ENCODE measurements around the gene ENTPD2. TPM values are rescaled to one million over a fixed set of nuclear protein-coding genes. Genes with fewer than 3 reads are reported as not detected.

The ENTPD2 gene
- total and polyA plus RNA-seq, 9 of the 15 experiments (the other 6 are each of a cell fraction or from before 2014, with no cell fraction given), result 0.04 to 0.60 (median 0.14) TPM; not detected in 4

DNA sequence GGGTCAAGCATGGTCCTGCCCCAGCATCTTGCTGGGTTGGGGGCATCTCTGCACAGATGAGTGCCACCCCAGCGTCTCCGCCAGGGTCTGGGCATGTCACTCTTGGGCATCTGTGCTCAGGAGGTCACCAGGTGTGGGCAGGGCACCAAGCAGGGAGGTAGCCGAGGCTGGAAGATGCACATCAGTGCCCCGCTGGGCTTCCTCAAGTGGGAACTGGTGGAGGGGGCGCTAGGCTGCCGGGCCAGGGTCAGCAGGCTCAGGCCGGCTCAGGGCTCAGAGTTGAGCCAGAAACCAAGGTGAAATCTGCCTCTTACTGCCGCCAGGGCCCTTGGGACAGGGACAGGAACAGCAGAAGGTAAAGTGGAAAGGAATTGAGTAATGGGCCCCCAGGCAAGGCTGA lies 17.9 kb downstream of the ENTPD2 start:
- CTCF ChIA-PET (ENCODE audit: low intra/inter-chr PET ratio), result interaction anchor here (2.2 to 3.7 kb wide), 2 partner anchors 87 to 249 kb away, joined by 10 to 47 read pairs; no protein-coding TSS in a partner anchor
- H2AFZ ChIP-seq (ENCODE audit: low read depth, low read length), result no peak overlapping the region
- in situ Hi-C loops (cut with MboI) (loop anchor here (5.0 kb wide), 2 partner anchors 89 to 264 kb away; partner anchors contain the start of gene C8G), intact Hi-C loops (cut with micrococcal nuclease) (loop anchor here (1.0 to 2.0 kb wide), 4 partner anchors 32 to 193 kb away; partner anchors contain the start of gene AJM1)
- H3K9ac ChIP-seq (ENCODE audit: insufficient read depth in 1 of 2, low read depth in 2 of 2, low read length in 2 of 2), result no peak overlapping the region; a peak in 1 of 4 replicates
- BruUV-seq (replicated peaks), result no TSS peak
- ATAC-seq (no peak), FAIRE-seq (no peak), DNase-seq (ENCODE audit: extremely low read depth in 1 of 4, low spot score in 3 of 4) (no peak)
- H3K4me2 ChIP-seq (ENCODE audit: insufficient read depth, low read length), result no peak overlapping the region
- H3K4me3 ChIP-seq, result no peak overlapping the region
- H4K20me1 ChIP-seq (replicated peaks; ENCODE audit: control insufficient read depth, insufficient read depth, low read length), result no peaks in the 10 kb centered on the region
- no peaks in the 10 kb centered on the region for H3K79me2 ChIP-seq (ENCODE audit: control insufficient read depth, insufficient read depth, low read length)
- no peak overlapping the region for H3K27ac ChIP-seq (ENCODE audit: extremely low read depth, low read depth, low read length)
- H3K36me3 ChIP-seq (ENCODE audit: control insufficient read depth, insufficient read depth, low read length), result no peaks in the 10 kb centered on the region
- peaks cover 0 to 69% of the 10 kb centered on the region in 2 experiments; a peak in 3 of 5 replicates for H3K4me1 ChIP-seq (replicated peaks in 1 of 2; ENCODE audit: control insufficient read depth in 2 of 2, insufficient read depth in 2 of 2, low read length in 2 of 2)
- H3K9me1 ChIP-seq (ENCODE audit: control insufficient read depth, insufficient read depth, low read length), result no peaks in the 10 kb centered on the region
- H3K27me3 ChIP-seq (ENCODE audit: control insufficient read depth in 2 of 2, insufficient read depth in 2 of 2, low read length in 2 of 2), result peaks cover 0 to 21% of the 10 kb centered on the region in 2 experiments; a peak in 1 of 5 replicates
- 52% methylated on average over 8 of the region's 8 CpGs for WGBS (ENCODE audit: insufficient coverage, low coverage, missing lambda C conversion rate)
- H3K9me3 ChIP-seq (replicated peaks; ENCODE audit: control insufficient read depth, insufficient read depth, low read depth, low read length), result no peaks in the 10 kb centered on the region
- POLR2A ChIA-PET, result interaction anchor here (1.0 to 1.8 kb wide), 3 partner anchors 9 to 88 kb away, joined by 3 to 8 read pairs (median 4); no protein-coding TSS in a partner anchor
- TF ChIP-seq RB1 (IDR thresholded peaks at IDR 0.05; ENCODE audit: low read depth), result no peak
- TF ChIP-seq, protein P1, sequence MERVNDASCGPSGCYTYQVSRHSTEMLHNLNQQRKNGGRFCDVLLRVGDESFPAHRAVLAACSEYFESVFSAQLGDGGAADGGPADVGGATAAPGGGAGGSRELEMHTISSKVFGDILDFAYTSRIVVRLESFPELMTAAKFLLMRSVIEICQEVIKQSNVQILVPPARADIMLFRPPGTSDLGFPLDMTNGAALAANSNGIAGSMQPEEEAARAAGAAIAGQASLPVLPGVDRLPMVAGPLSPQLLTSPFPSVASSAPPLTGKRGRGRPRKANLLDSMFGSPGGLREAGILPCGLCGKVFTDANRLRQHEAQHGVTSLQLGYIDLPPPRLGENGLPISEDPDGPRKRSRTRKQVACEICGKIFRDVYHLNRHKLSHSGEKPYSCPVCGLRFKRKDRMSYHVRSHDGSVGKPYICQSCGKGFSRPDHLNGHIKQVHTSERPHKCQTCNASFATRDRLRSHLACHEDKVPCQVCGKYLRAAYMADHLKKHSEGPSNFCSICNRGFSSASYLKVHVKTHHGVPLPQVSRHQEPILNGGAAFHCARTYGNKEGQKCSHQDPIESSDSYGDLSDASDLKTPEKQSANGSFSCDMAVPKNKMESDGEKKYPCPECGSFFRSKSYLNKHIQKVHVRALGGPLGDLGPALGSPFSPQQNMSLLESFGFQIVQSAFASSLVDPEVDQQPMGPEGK (CRISPR knock-in tag; IDR thresholded peaks at IDR 0.05; ENCODE audit: borderline replicate concordance), result no peak

All from K562 (cell line).